H9 (cell line): Measurements from ENCODE around the gene PHLPP2. TPM values are rescaled to one million over a fixed set of nuclear protein-coding genes. Genes with fewer than 3 reads are reported as not detected.

Experiments
- DNase-seq: peaks from one replicate; pipeline ENCODE4 v3.0.0-alpha.2; 2017
- H2AFZ ChIP-seq: one replicate; pipeline ENCODE4 v1.6.1; 2013; ENCODE audit warnings: mild to moderate bottlenecking, low read length, control low read depth, moderate library complexity
- H2AK5ac ChIP-seq: 2 replicates; pipeline ENCODE4 v1.6.1; 2013; ENCODE audit warnings: low read length, control low read depth, mixed read lengths; ENCODE audit not compliant: insufficient read length
- H2BK120ac ChIP-seq: one replicate; pipeline ENCODE4 v1.6.1; 2013; ENCODE audit warnings: low read depth, mild to moderate bottlenecking, low read length, control low read depth, inconsistent platforms; ENCODE audit not compliant: poor library complexity, severe bottlenecking
- H2BK12ac ChIP-seq: 2 replicates; pipeline ENCODE4 v1.6.1; 2013; ENCODE audit warnings: low read length, control low read depth, mixed read lengths, low read depth; ENCODE audit not compliant: insufficient read length
- H2BK15ac ChIP-seq: 2 replicates; pipeline ENCODE4 v1.6.1; 2013; ENCODE audit warnings: low read depth, low read length, control low read depth
- H2BK20ac ChIP-seq: one replicate; pipeline ENCODE4 v1.6.1; 2013; ENCODE audit warnings: low read depth, mild to moderate bottlenecking, low read length, control low read depth, inconsistent platforms; ENCODE audit not compliant: poor library complexity, severe bottlenecking
- H2BK5ac ChIP-seq: 2 replicates; pipeline ENCODE4 v1.6.1; 2013; ENCODE audit warnings: low read length, control low read depth, mixed read lengths; ENCODE audit not compliant: insufficient read length
- H3K14ac ChIP-seq: 2 replicates; pipeline ENCODE4 v1.6.1; 2013; ENCODE audit warnings: low read length, control low read depth; ENCODE audit not compliant: insufficient read depth
- H3K18ac ChIP-seq: 2 replicates; pipeline ENCODE4 v1.6.1; 2013; ENCODE audit warnings: low read depth, mild to moderate bottlenecking, mixed read lengths, low read length, control low read depth; ENCODE audit not compliant: insufficient read length
- H3K23ac ChIP-seq: 2 replicates; pipeline ENCODE4 v1.6.1; 2013; ENCODE audit warnings: low read length, control low read depth, mixed read lengths, low read depth; ENCODE audit not compliant: insufficient read length
- H3K23me2 ChIP-seq: 2 replicates; pipeline ENCODE4 v1.6.1; 2013; ENCODE audit warnings: low read depth, mild to moderate bottlenecking, mixed read lengths, low read length, control low read depth; ENCODE audit not compliant: insufficient read length, poor library complexity, severe bottlenecking
- H3K27ac ChIP-seq: 2 replicates; pipeline ENCODE4 v1.5.1; 2013; ENCODE audit warnings: low read length, control low read depth, mixed read lengths, low read depth; ENCODE audit not compliant: insufficient read length
- H3K27me3 ChIP-seq: 2 replicates; pipeline ENCODE4 v1.6.1; 2013; ENCODE audit warnings: low read length, control low read depth, inconsistent platforms; ENCODE audit not compliant: insufficient read depth
- H3K4ac ChIP-seq: 2 replicates; pipeline ENCODE4 v1.6.1; 2013; ENCODE audit warnings: low read depth, mild to moderate bottlenecking, control low read depth, inconsistent platforms, low read length, moderate library complexity
- H3K4me1 ChIP-seq: 2 replicates; pipeline ENCODE4 v1.6.1; 2013; ENCODE audit warnings: low read length, control low read depth, inconsistent platforms; ENCODE audit not compliant: insufficient read depth
- H3K4me2 ChIP-seq: 2 replicates; pipeline ENCODE4 v1.6.1; 2013; ENCODE audit warnings: low read length, control low read depth, mixed read lengths; ENCODE audit not compliant: insufficient read length, insufficient read depth
- H3K56ac ChIP-seq: 2 replicates; pipeline ENCODE4 v1.6.1; 2013; ENCODE audit warnings: low read depth, mild to moderate bottlenecking, mixed read lengths, low read length, control low read depth; ENCODE audit not compliant: insufficient read length
- H3K79me1 ChIP-seq: 2 replicates; pipeline ENCODE4 v1.6.1; 2013; ENCODE audit warnings: low read depth, mild to moderate bottlenecking, moderate library complexity, low read length, control low read depth, inconsistent platforms; ENCODE audit not compliant: insufficient read depth, poor library complexity, severe bottlenecking
- H3K79me2 ChIP-seq: 2 replicates; pipeline ENCODE4 v1.6.1; 2013; ENCODE audit warnings: low read length, control low read depth, inconsistent platforms; ENCODE audit not compliant: insufficient read depth
- H3K9ac ChIP-seq: 2 replicates; pipeline ENCODE4 v1.6.1; 2013; ENCODE audit warnings: low read length, control low read depth, mixed read lengths; ENCODE audit not compliant: insufficient read length; ENCODE audit errors: extremely low read depth
- H3K9me3 ChIP-seq: one replicate; pipeline ENCODE4 v1.6.1; 2013; ENCODE audit warnings: low read depth, low read length, inconsistent platforms; ENCODE audit not compliant: control insufficient read depth
- H3T11ph ChIP-seq: one replicate; pipeline ENCODE4 v1.6.1; 2013; ENCODE audit warnings: mild to moderate bottlenecking, low read length, control low read depth, inconsistent platforms
- H4K20me1 ChIP-seq: one replicate; pipeline ENCODE4 v1.6.1; 2013; ENCODE audit not compliant: control insufficient read depth, insufficient read length, insufficient read depth
- H4K5ac ChIP-seq: 2 replicates; pipeline ENCODE4 v1.6.1; 2013; ENCODE audit warnings: low read depth, mild to moderate bottlenecking, mixed read lengths, low read length, control low read depth; ENCODE audit not compliant: insufficient read length
- H4K8ac ChIP-seq: replicated peaks from 2 replicates; pipeline ENCODE4 v1.6.1; 2013; ENCODE audit warnings: low read length, control low read depth, mixed read lengths, low read depth; ENCODE audit not compliant: insufficient read length
- H4K91ac ChIP-seq: 2 replicates; pipeline ENCODE4 v1.6.1; 2013; ENCODE audit warnings: low read depth, mild to moderate bottlenecking, moderate library complexity, mixed read lengths, low read length, control low read depth; ENCODE audit not compliant: insufficient read length
- H3K27ac Mint-ChIP-seq, 3 experiments: 2 replicates in 2 of 3; 3 replicates in 1 of 3; pipeline ENCODE4 v1.8.0; 2020 to 2021; ENCODE audit warnings: mixed read lengths in 3 of 3, mild to moderate bottlenecking in 1 of 3, moderate library complexity in 1 of 3
- H3K27me3 Mint-ChIP-seq: 2 replicates; pipeline ENCODE4 v1.8.0; 2021; ENCODE audit warnings: low read depth, mild to moderate bottlenecking, moderate library complexity, mixed read lengths
- H3K36me3 Mint-ChIP-seq, 3 experiments: 2 replicates in 2 of 3; 3 replicates in 1 of 3; pipeline ENCODE4 v1.8.0; 2020 to 2021; ENCODE audit warnings: low read depth in 3 of 3, mixed read lengths in 3 of 3; ENCODE audit not compliant: insufficient read depth in 1 of 3
- H3K4me1 Mint-ChIP-seq, 2 experiments: 2 replicates each; pipeline ENCODE4 v1.8.0; 2020; ENCODE audit warnings: mixed read lengths in 2 of 2
- H3K4me3 Mint-ChIP-seq, 2 experiments: 2 replicates in 1 of 2; 3 replicates in 1 of 2; pipeline ENCODE4 v1.8.0; 2020 to 2021; ENCODE audit warnings: mild to moderate bottlenecking in 2 of 2, mixed read lengths in 2 of 2, moderate library complexity in 1 of 2
- H3K9me3 Mint-ChIP-seq, 2 experiments: 2 replicates in 1 of 2; 3 replicates in 1 of 2; pipeline ENCODE4 v1.8.0; 2020; ENCODE audit warnings: mild to moderate bottlenecking in 2 of 2, mixed read lengths in 2 of 2, moderate library complexity in 1 of 2
- CTCF ChIP-seq: fragments of 200-600 bp; sonication (generic); conservative IDR thresholded peaks from 3 replicates; pipeline ENCODE4 v1.8.0; 2021; ENCODE audit warnings: antibody characterized with exemption, mild to moderate bottlenecking
- WGBS: extraction: QIAGEN DNeasy Blood & Tissue Kit; methylation state at CpG from one replicate; pipeline ENCODE4 v1.1.7; 2013; ENCODE audit warnings: missing lambda C conversion rate, low lambda C conversion rate, mixed read lengths; ENCODE audit not compliant: insufficient read length; ENCODE audit errors: extremely low coverage; 5-methylcytosine and 5-hydroxymethylcytosine counted together
- total RNA-seq: library from RNA; stranded (reverse); gene quantifications from 2 replicates; pipeline ENCODE4 v1.2.1, GENCODE V29; 2021

The PHLPP2 gene
- total RNA-seq, 1 experiment from 2014 or later, result 23.2 TPM

GRCh38 chr16:71732587-71732986, 8.1 kb upstream of the PHLPP2 start:
- Histone ChIP-seq H2AK5ac (no peak overlapping the region), H3K27ac (no peak overlapping the region), H2BK12ac (no peak overlapping the region), H2BK120ac (no peak overlapping the region), H4K5ac (no peak overlapping the region), H3K79me1 (no peaks in the 10 kb centered on the region), H3K9ac (no peak overlapping the region), H3K18ac (no peak overlapping the region), H4K8ac (no peak overlapping the region), H3K4ac (no peak overlapping the region), H4K20me1 (no peaks in the 10 kb centered on the region), H3K27me3 (no peaks in the 10 kb centered on the region), H3K4me2 (no peak overlapping the region), H4K91ac (no peak overlapping the region), H3K56ac (no peak overlapping the region), H2BK15ac (no peak overlapping the region), H3K23ac (no peak overlapping the region), H3K4me1 (no peaks in the 10 kb centered on the region), H3T11ph (no peak overlapping the region), H3K79me2 (no peaks in the 10 kb centered on the region), H2BK5ac (no peak overlapping the region), H3K23me2 (no peaks in the 10 kb centered on the region), H2BK20ac (no peak overlapping the region), H3K14ac (no peak overlapping the region), H3K9me3 (no peaks in the 10 kb centered on the region), H2AFZ (no peak overlapping the region)
- no CpG with 5 or more reads among the region's 3 CpGs for WGBS
- DNase-seq, result no peak
- Mint-ChIP-seq H3K4me3 (no peak overlapping the region), H3K27me3 (0 out of 2 replicates have a peak, but pooled peaks cover 1% of the 10 kb centered on the region), H3K36me3 (peaks cover 18 to 52% (median 39%) of the 10 kb centered on the region in 3 experiments; a peak in 6 of 7 replicates), H3K27ac (0 out of 7 replicates have a peak overlapping the region, but pooled peaks of 1 of the 3 experiments have one; percentile 27), H3K4me1 (peaks cover 9 to 13% of the 10 kb centered on the region in 2 experiments), H3K9me3 (no peaks in the 10 kb centered on the region)
- no peak for TF ChIP-seq CTCF
